GM12872 (cell line): Measurements from ENCODE around the gene TSGA10IP.

ENCODE experiments used
- TF ChIP-seq, protein P1 (sequence below): IDR thresholded peaks from 3 replicates; pipeline ENCODE4 v1.5.1; 2011; ENCODE audit warnings: low read depth, mild to moderate bottlenecking, low read length, moderate library complexity; ENCODE audit not compliant: insufficient read depth

The TSGA10IP gene

DNA sequence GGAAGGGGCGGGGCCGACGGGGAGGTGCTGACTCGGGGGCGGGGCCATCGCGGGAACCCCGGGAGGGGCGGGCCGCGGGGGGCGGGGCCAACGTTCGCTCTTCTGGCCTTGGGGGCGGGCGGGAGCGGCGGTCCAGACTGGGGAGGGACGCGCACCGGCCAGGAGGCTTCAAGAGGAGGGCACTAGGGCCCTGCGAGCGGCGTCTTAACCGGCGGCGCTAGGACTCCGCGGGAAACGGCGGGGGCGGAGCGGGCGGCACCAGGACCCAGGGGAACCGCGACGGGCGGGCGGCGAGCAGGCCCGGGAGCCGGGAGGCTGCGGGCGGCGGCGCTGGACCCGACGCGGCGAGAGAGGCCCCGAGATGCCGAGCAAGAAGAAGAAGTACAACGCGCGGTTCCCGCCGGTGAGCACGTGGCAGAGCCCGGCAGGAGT lies 26.1 kb upstream of the TSGA10IP start, which contains the start of gene DRAP1:
Gene DRAP1, plus strand, starts transcription at position 286 of the 432 bp plus-strand sequence. Its CDS starts 76 bp downstream, at position 362.
- TF ChIP-seq, protein P1, sequence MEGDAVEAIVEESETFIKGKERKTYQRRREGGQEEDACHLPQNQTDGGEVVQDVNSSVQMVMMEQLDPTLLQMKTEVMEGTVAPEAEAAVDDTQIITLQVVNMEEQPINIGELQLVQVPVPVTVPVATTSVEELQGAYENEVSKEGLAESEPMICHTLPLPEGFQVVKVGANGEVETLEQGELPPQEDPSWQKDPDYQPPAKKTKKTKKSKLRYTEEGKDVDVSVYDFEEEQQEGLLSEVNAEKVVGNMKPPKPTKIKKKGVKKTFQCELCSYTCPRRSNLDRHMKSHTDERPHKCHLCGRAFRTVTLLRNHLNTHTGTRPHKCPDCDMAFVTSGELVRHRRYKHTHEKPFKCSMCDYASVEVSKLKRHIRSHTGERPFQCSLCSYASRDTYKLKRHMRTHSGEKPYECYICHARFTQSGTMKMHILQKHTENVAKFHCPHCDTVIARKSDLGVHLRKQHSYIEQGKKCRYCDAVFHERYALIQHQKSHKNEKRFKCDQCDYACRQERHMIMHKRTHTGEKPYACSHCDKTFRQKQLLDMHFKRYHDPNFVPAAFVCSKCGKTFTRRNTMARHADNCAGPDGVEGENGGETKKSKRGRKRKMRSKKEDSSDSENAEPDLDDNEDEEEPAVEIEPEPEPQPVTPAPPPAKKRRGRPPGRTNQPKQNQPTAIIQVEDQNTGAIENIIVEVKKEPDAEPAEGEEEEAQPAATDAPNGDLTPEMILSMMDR: no peak

DNA sequence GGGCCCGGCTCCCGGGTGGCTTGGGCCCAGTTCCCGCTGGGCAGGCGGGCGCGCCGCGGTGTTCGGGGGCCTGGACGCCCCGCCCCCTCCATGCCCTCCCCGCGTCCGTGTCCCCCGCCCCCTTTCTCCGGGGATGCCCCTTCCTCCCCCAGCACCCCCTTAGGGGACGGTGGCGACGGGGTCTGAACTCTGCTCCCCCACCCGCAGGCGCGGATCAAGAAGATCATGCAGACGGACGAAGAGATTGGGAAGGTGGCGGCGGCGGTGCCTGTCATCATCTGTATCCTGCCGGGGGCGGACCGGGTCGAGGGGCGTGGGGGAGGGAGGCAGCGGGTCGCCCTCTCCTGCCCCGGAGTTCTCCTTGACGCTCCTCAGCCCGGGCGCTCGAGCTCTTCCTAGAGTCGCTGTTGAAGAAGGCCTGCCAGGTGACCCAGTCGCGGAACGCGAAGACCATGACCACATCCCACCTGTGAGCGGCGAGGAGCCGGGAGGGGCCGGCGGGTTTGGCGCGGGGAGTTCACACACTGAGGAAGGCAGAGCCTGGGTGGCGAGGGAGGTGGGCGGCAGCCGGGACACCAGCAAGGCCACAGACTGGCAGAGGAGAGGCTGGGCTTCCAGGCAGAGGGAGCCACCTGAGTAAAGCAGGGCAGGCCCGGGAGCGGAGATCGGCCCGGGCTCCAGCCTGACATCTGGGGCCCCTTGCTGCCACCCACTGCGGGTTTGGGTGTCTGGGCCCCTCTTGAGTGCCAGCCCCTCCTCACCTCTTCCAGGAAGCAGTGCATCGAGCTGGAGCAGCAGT lies 25.5 kb upstream of the TSGA10IP start:
- TF ChIP-seq, protein P1: no peak

DNA sequence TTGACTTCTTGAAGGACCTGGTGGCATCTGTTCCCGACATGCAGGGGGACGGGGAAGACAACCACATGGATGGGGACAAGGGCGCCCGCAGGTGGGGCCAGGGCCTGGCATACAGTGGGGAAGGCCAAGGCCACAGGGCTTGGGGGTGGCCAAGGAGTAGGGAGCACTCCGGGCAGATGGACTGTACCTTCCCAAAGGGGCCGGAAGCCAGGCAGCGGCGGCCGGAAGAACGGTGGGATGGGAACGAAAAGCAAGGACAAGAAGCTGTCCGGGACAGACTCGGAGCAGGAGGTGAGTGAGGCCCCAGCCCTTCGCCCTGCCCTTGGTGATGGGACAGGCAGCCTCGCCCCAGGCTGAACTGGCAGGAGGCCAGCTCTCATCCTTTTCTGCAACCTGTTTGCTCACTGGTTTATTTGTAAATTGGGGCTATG lies 24.9 kb upstream of the TSGA10IP start:
- TF ChIP-seq, protein P1: no peak

DNA sequence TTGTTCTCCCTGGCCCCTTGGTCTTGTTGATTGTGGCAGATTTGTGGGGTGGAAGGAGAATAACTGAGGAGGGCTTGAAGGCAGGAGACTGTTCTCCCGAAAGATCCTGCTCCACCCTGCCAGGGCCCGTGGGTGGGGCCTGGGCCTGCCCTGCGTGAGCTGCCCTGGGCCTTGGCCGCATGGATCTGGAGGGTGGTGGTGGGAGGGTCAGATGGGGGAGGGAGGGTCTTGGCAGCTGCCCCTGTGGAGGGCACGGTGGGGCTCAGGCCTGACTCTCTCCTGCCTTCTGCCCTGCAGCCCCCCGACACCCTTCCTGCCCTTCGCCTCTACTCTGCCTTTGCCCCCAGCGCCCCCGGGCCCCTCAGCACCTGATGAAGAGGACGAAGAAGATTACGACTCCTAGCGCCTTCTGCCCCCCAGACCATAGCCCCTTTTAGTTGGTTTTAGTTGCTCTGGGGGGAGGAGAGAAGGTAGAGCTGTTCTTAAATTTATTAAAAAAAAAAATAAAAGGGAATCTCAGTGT lies 24.2 kb upstream of the TSGA10IP start:
- TF ChIP-seq, protein P1: no peak

DNA sequence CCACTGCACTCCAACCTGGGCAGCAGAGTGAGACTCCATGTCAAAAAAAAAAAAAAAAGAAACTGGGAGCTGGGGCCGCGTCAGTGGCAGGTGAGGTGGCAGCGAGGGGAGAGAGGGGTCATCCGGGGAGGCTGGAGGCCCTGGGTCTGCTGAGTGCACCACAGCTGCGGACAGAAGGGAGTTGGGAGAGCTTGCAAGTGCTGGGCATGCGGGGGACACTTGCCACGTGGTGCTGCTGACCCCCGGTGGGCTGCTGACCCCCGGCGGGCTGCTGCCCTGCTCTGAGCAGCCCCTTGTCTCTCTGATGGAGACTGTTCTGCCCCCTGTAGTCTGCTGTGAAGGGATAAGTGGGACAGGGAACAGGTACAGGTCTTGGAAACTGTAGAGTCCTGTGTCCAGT lies 23.4 kb upstream of the TSGA10IP start:
- TF ChIP-seq, protein P1: no peak

DNA sequence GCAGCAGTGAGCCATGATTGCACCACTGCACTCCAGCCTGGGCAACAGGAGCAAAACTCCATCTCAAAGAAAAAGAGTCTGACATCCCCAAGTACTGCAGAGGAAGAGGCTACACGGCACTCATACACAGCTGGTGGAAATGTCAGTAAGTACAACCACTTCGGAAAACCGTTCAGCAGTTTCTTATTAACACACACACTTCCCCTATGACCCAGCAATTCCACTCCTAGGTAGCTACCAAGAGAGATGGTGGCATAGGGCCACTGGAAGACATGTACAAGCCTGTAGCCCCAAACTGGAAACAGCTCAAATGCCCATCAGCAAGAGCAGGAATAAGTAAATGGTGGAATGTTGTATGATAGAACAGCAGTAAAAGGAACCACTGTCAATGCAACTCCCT lies 22.7 kb upstream of the TSGA10IP start:
- TF ChIP-seq, protein P1: no peak

DNA sequence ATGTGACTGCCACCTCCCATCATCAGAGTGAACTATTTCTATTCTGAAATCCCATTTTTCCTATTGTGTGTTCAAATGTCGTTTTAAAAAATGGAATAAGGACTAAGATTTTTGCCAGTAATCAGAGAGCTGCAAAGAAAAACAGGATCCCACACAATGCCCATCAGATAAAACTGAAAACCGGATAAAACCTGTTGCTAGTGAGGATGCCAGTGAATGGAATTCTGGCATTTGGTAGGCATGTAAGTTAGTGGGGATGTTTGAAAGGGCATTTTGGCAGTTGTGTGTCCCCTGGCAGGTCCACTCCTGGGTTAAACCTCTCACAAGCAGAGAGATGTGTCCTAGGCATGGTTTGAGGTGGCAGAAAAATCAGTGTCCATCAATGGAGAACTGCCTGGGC lies 19.9 kb upstream of the TSGA10IP start:
- TF ChIP-seq, protein P1: no peak
